ENCODE measurements around the gene FAM193B.
A peak's percentile ranks its signal among the peaks of the same experiment; 100 is the strongest.

The FAM193B gene

DNA sequence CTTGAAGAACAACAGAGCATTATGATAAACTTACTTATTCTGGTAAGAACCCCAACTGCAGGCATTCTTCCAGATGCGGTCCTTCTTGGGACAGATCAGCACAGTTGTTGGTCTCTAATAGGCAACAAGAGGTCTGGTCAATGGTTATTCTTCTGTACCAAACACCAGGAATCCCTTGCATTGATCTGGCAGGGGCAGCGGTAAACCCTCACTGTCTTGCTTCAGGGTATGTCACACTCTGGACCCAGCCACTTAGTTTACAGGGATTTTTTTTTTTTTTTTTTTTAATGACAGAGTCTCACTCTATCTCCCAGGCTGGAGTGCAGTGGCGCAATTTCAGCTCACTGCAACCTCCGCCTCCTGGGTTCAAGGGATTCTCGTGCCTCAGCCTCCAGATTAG lies 1.3 kb upstream of the FAM193B start:
- Mint-ChIP-seq H3K4me3 (no peak overlapping the region), H3K27ac (no peak overlapping the region), H3K36me3 (ENCODE audit: low read depth) (peaks cover 5% of the 10 kb centered on the region), H3K4me1 (ENCODE audit: low read depth) (peaks cover 30% of the 10 kb centered on the region), H3K9me3 (no peaks in the 10 kb centered on the region), H3K27me3 (ENCODE audit: low read depth) (peaks cover 6% of the 10 kb centered on the region)

DNA sequence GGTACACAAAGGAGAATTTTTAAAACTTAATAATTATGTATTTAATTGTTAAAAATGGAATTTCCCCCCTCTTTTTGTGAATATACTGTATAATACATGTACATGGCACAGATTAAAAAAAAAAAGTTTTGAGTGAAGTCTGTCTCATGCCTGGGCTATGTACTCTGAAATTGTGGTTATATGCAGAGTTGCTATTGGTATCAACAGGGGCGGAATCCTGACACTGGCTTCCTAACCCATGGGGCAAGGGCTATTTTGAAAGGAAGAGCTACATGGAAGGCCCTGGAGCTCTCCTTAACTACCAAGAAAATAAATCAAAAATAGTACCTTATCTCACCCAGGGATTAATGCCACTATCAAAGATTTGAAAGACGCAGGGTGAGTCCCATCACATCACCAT lies 865 bp upstream of the FAM193B start:
- Mint-ChIP-seq H3K27ac (no peak overlapping the region), H3K27me3 (ENCODE audit: low read depth) (peaks cover 6% of the 10 kb centered on the region), H3K36me3 (ENCODE audit: low read depth) (peaks cover 7% of the 10 kb centered on the region), H3K4me3 (peak overlapping the region; percentile 85), H3K9me3 (no peaks in the 10 kb centered on the region), H3K4me1 (ENCODE audit: low read depth) (peaks cover 31% of the 10 kb centered on the region)

DNA sequence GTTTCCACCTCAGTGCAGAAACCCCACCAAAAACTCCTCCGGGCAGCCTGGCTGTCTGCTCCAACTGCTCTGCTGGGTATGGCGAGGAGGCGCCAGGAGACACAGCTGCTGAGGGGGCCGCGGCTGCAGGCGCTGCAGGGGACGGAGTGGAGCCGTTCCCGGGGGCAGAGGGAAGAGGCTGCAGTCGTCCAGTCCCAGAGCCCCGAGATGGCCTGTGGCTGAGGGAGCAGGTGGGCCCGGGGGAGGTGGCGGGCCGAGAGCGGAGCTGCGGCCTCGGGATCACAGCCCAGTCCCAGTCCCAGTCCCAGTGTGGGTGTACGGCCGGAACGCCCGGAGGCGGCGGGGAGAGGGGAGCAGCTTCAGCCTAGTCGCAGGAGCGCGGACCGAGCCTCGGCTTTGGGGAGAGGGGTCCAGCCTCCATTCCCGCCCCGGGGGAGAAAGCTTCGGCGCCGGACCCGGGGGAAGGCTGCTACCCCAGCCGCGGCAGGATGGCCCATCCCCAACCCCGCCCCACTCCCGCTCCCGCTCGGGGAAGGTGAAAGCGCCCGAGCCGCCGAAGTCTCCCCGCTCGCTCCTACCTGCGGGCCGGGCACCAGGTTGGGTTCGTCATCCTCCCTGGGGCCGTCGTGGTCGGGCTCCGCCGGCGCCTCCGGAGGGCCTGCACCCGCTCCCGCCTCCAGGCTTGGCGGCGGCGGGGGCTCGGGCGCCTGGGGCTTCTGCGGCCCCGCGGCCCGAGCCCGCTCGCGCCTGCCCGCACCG lies 513 bp downstream of the FAM193B start:
- Mint-ChIP-seq H3K27ac (no peak overlapping the region), H3K4me1 (ENCODE audit: low read depth) (peaks cover 33% of the 10 kb centered on the region), H3K36me3 (ENCODE audit: low read depth) (peaks cover 9% of the 10 kb centered on the region), H3K9me3 (no peaks in the 10 kb centered on the region), H3K27me3 (ENCODE audit: low read depth) (peaks cover 6% of the 10 kb centered on the region), H3K4me3 (peak overlapping the region; percentile 83)

DNA sequence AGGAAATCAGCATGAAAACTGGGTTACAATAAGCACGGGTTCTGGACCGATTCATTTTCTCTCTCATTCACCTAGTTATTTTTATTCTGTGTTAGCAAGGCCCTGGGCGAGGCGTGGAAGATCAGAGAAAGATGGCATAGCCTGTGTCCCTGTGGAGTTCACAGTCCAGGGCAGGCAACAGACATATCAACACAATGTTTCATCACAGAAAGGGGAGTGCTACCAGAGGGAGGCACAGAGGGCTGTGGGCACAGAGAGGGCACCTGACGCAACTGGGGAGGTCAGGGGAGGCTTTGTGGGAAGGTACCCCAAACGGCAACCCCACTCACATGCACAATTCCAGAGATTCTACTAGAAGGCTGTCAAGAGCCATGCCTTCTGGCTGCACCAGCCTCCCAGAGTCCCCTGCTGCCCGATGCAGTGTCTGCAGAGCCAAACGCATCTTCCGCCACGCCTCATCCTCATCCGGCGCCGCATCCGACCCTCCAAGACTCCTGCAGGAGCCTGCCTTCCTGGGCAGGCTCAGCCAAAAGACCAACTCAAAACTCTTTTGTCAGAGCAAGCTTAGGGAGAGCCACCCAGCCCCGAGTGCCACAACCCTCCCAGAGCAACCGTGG lies 1.4 kb downstream of the FAM193B start:
- H3K27me3 Mint-ChIP-seq (ENCODE audit: low read depth): peaks cover under 1% of the 10 kb centered on the region
- peak overlapping the region; percentile 83 for H3K4me3 Mint-ChIP-seq
- H3K9me3 Mint-ChIP-seq: no peaks in the 10 kb centered on the region
- peaks cover 9% of the 10 kb centered on the region for H3K36me3 Mint-ChIP-seq (ENCODE audit: low read depth)
- peaks cover 32% of the 10 kb centered on the region for H3K4me1 Mint-ChIP-seq (ENCODE audit: low read depth)
- H3K27ac Mint-ChIP-seq: peak overlapping the region; percentile 59

DNA sequence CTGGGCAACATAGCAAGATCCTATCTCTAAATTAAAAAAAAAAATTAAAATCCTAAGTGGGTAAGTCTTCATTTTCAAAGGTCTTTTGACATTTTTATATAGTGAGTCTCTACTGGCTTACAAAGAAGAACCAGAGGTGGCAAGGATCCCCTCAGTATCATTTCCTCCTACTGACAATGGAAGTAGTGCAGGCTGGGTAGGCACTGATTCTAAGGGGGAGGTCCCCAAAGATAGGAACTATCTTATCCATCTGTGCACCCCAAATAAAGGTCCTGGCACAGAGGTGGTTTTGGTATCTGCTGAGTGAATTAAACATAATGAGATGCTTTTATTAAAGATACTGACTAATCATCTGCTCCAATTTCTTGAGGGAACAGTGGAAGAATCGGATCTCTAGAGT lies 4.2 kb downstream of the FAM193B start:
- Mint-ChIP-seq H3K9me3 (no peaks in the 10 kb centered on the region), H3K27ac (no peak overlapping the region), H3K4me1 (ENCODE audit: low read depth) (peaks cover 21% of the 10 kb centered on the region), H3K36me3 (ENCODE audit: low read depth) (peaks cover 12% of the 10 kb centered on the region), H3K27me3 (ENCODE audit: low read depth) (no peaks in the 10 kb centered on the region), H3K4me3 (no peak overlapping the region)

DNA sequence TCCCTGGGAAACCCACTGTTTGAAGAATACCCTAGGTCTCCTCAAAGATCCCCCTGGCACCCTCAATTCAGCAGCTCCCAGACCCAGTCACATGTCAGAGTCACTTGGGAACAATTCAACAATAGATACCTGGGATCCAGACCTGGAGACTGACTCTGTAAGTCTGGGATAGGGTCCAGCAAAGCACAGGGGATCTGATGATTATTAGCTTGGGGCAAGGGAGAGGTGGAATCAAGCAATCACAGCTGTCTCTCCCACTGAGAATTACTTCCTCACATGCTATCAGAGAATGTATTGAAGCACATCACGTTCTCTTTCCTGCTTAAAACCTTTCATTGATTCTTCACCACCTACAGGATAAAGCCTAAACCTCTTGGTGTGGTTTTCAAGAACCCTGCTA lies 5.9 kb downstream of the FAM193B start:
- no peak overlapping the region for H3K27ac Mint-ChIP-seq
- peaks cover 10% of the 10 kb centered on the region for H3K36me3 Mint-ChIP-seq (ENCODE audit: low read depth)
- H3K4me1 Mint-ChIP-seq (ENCODE audit: low read depth): peaks cover 15% of the 10 kb centered on the region
- H3K4me3 Mint-ChIP-seq: no peak overlapping the region
- no peaks in the 10 kb centered on the region for H3K27me3 Mint-ChIP-seq (ENCODE audit: low read depth)
- H3K9me3 Mint-ChIP-seq: no peaks in the 10 kb centered on the region

DNA sequence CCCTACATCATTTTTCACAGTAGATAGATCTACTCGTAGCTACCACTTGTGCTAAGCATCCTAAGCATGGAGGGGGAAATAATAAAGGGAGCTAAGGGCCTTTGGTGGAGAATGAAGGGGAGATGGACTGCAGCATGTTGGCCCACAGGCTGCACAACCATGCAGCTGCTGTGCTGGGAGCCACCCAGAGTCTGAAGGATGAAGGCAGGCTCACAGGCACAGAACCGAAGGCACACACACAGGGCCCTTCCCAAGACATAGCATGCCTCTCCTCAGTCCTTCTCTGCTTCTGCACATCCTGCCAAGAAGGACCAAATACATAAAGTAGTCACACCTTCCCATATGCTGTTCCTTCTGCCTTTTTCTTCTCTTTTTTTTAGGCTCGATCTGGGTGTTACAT lies 6.6 kb downstream of the FAM193B start:
- Mint-ChIP-seq H3K9me3 (no peaks in the 10 kb centered on the region), H3K36me3 (ENCODE audit: low read depth) (peaks cover 10% of the 10 kb centered on the region), H3K27me3 (ENCODE audit: low read depth) (no peaks in the 10 kb centered on the region), H3K4me3 (no peak overlapping the region), H3K27ac (no peak overlapping the region), H3K4me1 (ENCODE audit: low read depth) (peaks cover 10% of the 10 kb centered on the region)

DNA sequence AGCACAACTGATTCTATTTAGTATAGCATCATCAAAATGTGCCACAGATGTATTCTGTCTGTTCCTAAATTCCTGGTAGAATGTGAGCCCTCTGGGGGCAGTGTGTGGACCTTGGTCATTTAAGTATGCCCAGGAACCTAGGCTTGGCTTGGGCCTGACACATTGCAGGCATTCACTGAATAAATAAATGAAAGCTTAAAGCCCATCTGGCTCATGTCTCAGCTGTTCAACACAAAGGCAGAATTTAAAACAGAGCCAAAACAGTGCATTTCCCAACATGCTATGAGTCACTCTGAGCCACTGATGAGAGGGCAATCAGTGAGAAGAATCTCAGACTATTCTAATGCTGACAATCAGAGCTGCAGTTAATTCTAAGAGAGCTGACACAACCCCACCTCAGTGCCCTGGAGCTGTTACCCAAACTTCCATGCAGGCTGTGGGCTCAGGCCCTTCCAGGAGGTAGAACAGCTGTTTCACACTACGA lies 8.1 kb downstream of the FAM193B start:
- Mint-ChIP-seq H3K4me3 (no peak overlapping the region), H3K36me3 (ENCODE audit: low read depth) (peaks cover 9% of the 10 kb centered on the region), H3K4me1 (ENCODE audit: low read depth) (peaks cover 10% of the 10 kb centered on the region), H3K27me3 (ENCODE audit: low read depth) (no peaks in the 10 kb centered on the region), H3K27ac (no peak overlapping the region), H3K9me3 (no peaks in the 10 kb centered on the region)

DNA sequence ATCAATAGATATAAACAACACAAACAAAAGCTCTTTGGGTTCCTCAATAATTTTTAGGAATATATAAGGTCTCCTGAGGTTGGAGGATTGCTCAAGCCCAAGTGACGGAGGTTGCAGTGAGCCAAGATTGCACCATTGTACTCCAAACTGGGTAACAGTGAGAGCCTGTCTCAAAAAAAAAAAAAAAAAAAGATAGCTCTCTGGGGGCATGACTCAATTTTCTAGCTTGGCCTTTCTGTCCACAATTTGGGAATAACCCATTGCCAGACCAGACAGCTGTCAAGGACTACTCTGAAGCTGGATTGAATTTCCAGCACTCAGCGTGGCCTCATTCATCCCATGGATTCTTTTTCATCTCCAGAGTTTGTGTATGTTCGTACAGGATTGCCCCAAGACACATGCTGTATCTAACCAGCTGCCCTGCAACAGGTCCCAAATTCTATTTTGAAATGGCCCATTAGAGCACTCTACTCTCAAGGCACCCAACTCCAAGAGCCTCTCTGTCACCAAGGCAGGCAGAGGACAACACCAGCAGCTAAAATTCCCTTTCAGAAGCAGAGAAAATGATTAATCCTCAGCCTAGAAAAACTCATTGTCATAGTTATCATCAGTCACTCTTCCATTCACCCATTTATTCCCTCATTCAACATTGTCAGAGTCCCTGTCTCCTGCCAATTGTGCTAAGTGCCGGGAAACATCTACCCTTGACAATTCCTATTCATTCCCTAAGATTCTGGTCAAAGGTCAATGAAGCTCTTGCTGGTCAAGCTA lies 8.7 kb downstream of the FAM193B start:
- Mint-ChIP-seq H3K27me3 (ENCODE audit: low read depth) (no peaks in the 10 kb centered on the region), H3K27ac (no peak overlapping the region), H3K36me3 (ENCODE audit: low read depth) (peaks cover 9% of the 10 kb centered on the region), H3K9me3 (no peaks in the 10 kb centered on the region), H3K4me3 (no peak overlapping the region), H3K4me1 (ENCODE audit: low read depth) (peaks cover 13% of the 10 kb centered on the region)

DNA sequence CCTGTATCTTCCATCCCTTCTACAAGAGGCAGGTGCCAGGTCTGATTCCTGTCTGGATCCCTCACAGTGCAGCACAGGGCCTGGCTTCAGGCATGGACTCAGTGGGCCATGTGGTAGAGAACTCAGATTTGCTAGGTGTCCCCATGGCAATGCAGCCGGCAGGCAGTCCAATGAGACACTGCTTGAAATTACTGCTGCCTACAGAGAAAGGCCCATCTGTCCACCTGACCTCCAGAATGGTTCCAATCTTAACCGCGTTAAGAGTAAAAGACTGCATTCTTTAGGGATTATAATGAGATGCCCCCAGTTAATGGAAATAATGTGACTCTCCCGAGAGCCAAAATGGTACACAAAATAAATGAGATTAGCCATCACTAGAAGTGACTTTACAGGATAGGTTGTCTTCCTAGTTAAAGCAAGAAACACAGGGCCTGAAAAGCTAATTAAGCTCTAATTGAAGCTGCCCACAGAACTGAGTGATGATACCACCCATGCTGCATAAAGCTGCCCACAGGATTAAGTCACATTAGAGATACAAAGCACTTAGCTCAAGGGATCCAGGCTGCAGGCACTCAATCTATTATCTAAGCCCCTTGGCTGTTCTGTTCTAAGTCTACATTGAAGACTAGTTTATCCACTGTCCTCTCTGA lies 11.4 kb downstream of the FAM193B start:
- no peak overlapping the region for H3K27ac Mint-ChIP-seq
- H3K27me3 Mint-ChIP-seq (ENCODE audit: low read depth): no peaks in the 10 kb centered on the region

DNA sequence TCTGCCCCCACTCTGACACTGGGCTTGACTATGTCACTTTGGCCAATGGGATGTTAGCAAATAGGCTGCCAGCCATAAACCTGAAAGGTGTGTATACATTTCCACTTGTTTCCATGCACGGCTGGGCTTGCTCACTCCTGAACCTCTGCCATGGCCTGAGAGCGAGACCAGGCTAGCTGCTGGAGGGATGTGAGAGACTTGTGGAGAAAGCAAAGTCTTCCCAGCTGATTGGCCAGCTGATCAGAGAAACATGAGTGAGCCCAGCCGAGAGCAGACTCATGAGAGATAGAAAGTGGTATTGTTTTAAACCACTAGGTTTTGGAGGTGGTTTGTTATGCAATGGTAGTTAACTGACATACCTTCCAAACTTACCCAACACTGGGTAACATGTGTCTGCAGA lies 13.9 kb downstream of the FAM193B start:
- no peak overlapping the region for H3K27ac Mint-ChIP-seq
- H3K4me3 Mint-ChIP-seq: no peak overlapping the region
- H3K27me3 Mint-ChIP-seq (ENCODE audit: low read depth): no peaks in the 10 kb centered on the region
- no peaks in the 10 kb centered on the region for H3K9me3 Mint-ChIP-seq
- H3K36me3 Mint-ChIP-seq (ENCODE audit: low read depth): peaks cover 11% of the 10 kb centered on the region
- H3K4me1 Mint-ChIP-seq (ENCODE audit: low read depth): peaks cover 6% of the 10 kb centered on the region

More for the DNA sequence above, 11.4 kb downstream of the FAM193B start:
- H3K4me1 Mint-ChIP-seq (ENCODE audit: low read depth): peaks cover 10% of the 10 kb centered on the region
- peaks cover 10% of the 10 kb centered on the region for H3K36me3 Mint-ChIP-seq (ENCODE audit: low read depth)
- no peaks in the 10 kb centered on the region for H3K9me3 Mint-ChIP-seq
- H3K4me3 Mint-ChIP-seq: no peak overlapping the region

DNA sequence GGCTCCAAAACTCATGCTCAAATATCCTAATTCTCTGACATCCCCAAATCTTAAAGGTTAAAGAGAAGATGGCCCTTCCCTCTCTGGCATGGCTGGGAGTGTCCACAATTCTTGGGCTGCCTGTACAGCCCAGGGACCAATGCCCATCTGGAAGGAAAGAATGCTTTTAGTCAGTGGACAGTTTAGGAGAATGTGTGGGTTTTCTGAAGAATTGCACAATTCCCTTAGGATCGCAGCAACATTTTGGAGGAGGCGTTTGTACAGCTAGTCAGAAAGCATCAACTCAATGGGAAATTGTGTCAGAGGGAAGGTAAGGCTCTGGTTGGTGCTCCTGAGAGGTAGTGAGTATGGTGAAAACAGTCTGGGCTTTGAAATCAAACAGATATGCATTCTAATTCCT lies 15.0 kb downstream of the FAM193B start:
- Mint-ChIP-seq H3K4me3 (no peak overlapping the region), H3K36me3 (ENCODE audit: low read depth) (peaks cover 11% of the 10 kb centered on the region), H3K4me1 (ENCODE audit: low read depth) (peaks cover 6% of the 10 kb centered on the region), H3K27ac (no peak overlapping the region), H3K9me3 (no peaks in the 10 kb centered on the region), H3K27me3 (ENCODE audit: low read depth) (no peaks in the 10 kb centered on the region)

DNA sequence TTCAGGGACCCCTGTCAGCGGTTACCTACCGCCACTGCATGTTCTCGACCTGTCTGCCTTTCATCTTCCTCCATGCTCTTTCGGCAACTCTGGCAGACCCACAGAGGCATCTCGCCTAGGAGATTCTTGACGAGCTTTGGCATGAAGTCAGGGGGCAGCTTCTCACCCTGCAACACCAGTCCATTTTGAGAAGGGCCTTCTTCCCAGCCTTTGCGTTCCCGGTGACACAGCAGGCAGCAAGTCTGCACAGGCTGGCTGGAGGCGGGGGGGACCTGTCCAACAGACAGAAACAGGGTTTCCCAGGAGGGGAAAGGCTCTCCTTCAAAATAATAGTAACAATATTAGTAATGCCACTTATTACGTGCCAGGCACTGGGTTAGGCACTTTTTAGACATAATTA lies 15.5 kb downstream of the FAM193B start:
- Mint-ChIP-seq H3K9me3 (no peaks in the 10 kb centered on the region), H3K36me3 (ENCODE audit: low read depth) (peaks cover 11% of the 10 kb centered on the region), H3K4me3 (no peak overlapping the region), H3K27me3 (ENCODE audit: low read depth) (no peaks in the 10 kb centered on the region), H3K27ac (no peak overlapping the region), H3K4me1 (ENCODE audit: low read depth) (peaks cover 6% of the 10 kb centered on the region)
